HG02759 (cell line): ENCODE measurements around the gene MFSD12.
"Not testable (repeated sequence)": the region's sequence is repeated elsewhere in the genome, so short reads cannot be mapped to it uniquely, and the experiment has no call there.

Experiments
- ATAC-seq: cut with Tn5 transposase; IDR thresholded peaks from one replicate; pipeline ENCODE4 v1.9.1; 2021; ENCODE audit warnings: mild to moderate bottlenecking, moderate library complexity; ENCODE audit not compliant: unreplicated experiment

The MFSD12 gene

DNA sequence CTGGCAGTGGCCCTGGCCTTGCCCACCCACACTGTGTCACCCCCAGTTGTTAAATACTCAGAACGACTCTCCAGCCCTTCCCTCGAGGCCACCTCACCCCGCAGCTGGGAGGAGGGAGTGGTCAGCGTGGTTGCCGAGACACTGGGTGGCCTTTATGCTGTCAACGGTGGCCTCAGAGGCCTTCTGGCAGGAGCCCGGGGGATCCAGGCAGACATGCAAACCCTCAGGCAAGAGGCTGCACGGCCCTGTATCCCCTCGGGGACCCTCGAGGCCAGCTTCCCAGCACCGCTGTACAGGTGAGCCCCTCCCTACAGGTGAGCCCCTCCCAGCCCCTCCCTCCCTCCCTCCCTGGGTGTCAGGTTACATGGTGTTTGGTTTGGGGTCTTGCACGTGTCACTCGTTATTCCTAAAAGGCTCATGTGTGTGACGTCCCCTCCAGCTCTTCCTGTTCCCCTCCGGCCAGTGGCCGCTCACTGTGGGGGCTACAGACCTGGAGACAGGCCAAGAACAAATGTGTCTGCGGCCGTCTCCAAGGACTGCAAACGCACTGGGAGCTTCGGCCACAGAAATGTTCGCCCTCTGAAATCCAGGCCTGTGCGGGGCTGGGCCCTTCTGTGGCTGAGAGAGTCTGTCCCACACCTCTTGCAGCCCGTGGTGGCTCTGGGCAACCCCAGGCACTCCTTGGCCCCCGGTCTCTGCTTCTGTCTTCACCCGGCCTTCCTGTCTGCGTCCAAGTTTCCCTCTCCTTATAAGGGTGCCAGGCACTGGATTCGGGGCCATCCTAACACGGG, 18.2 kb downstream of the MFSD12 start, which contains the start of gene TEKTIP1:
Gene TEKTIP1, plus strand, starts transcription at position 210 of the 791 bp plus-strand sequence. Its CDS starts 4 bp downstream, at position 214.
- no peak for ATAC-seq

DNA sequence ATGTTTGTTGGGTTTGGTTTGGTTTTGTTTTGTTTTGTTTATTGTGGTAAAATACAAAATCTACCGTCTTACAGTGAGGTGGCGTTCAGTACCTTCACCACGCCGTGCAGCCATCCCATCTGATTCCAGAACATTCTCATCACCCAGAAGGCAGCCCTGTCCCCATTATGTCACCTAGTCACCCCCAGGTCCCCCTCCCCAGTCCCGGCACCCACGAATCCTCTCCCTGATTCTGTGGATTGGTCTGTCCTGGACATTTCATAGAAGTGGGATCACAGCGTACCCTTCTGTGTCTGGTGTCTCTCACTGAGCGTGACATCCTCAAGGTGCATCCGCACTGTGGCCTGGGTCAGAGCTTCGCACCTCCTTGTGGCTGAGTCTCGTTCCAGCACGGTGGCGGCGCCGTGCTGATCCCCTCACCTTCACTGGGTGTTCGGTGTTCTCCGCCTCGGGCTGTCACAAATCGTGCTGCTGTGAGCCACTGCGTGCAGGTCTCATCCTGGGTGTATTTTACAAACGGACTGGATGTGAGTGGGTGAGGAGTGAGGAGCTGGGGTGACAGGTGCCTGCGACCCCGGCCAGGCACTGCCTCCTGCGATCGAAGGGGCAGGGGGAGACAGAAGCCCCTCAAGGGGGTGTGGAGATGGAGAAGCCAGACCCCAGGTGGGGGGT, 19.0 kb downstream of the MFSD12 start:
- ATAC-seq: no peak

GRCh38 chr19:3537438-3538240, 19.7 kb downstream of the MFSD12 start:
- ATAC-seq: no peak

GRCh38 chr19:3537101-3537437, 20.3 kb downstream of the MFSD12 start:
- ATAC-seq: no peak

- ATAC-seq: no peak
These were observed 20.8 kb downstream of the MFSD12 start for GRCh38 chr19:3536429-3537100.

DNA sequence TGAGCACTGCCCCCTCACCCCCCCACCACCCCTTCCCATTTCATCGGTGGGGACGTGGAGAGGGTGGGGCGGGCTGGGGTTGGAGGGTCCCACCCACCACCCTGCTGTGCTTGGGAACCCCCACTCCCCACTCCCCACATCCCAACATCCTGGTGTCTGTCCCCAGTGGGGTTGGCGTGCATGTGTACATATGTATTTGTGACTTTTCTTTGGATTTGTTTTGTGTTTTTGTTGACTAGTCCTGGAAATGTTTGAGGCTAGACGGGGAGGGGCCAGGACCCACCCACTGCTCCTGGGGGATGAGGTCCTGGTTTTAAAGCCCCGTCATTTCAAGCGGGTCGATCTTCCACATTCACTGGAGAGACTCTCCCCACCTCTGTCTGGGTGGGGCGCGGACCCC, 21.4 kb downstream of the MFSD12 start:
- no peak for ATAC-seq

DNA sequence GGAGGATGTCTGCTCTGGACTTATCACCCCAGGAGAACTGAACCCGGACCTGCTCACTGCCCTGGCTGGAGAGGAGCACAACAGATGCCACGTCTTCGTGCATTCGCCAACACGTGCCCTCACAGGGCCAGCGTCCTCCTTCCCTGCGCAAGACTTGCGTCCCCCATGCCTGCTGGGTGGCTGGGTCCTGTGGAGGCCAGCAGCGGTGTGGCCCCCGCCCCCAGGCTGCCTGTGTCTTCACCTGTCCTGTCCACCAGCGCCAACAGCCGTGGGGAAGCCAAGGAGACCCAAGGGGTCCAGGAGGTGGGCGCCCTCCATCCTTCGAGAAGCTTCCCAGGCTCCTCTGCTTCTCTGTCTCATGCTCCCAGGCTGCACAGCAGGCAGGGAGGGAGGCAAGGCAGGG, 21.8 kb downstream of the MFSD12 start:
- no peak for ATAC-seq

DNA sequence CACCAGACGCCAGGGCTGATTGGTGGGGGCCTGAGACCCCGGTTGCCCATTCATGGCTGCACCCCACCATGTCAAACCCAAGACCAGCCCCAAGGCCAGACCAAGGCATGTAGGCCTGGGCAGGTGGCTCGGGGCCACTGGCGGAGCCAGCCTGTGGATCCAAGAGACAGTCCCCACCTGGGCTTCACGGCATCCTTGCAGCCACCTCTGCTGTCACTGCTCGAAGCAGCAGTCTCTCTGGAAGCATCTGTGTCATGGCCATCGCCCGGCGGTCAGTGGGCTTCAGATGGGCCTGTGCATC, 22.2 kb downstream of the MFSD12 start:
- no peak for ATAC-seq

DNA sequence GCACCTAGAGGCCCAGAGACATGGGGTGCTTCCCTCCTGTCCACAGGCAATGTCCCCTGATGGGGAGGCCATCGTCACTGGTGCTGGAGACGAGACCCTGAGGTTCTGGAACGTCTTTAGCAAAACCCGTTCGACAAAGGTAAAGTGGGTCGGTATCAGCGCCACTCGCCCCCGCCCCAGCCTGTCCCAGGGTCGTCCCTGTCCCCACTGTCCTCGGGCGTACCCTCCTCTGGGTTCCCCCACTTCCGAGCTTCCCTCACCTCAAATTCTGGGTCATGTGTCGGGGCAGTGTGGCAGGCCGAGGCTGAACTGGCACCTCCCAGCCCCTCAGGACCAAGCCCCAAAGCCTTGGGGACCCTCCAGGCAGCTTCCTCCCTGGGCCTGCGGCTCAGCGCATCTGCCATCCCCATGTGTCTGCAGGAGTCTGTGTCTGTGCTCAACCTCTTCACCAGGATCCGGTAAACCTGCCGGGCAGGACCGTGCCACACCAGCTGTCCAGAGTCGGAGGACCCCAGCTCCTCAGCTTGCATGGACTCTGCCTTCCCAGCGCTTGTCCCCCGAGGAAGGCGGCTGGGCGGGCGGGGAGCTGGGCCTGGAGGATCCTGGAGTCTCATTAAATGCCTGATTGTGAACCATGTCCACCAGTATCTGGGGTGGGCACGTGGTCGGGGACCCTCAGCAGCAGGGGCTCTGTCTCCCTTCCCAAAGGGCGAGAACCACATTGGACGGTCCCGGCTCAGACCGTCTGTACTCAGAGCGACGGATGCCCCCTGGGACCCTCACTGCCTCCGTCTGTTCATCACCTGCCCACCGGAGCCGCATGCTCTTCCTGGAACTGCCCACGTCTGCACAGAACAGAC, 22.8 kb downstream of the MFSD12 start:
- no peak for ATAC-seq

DNA sequence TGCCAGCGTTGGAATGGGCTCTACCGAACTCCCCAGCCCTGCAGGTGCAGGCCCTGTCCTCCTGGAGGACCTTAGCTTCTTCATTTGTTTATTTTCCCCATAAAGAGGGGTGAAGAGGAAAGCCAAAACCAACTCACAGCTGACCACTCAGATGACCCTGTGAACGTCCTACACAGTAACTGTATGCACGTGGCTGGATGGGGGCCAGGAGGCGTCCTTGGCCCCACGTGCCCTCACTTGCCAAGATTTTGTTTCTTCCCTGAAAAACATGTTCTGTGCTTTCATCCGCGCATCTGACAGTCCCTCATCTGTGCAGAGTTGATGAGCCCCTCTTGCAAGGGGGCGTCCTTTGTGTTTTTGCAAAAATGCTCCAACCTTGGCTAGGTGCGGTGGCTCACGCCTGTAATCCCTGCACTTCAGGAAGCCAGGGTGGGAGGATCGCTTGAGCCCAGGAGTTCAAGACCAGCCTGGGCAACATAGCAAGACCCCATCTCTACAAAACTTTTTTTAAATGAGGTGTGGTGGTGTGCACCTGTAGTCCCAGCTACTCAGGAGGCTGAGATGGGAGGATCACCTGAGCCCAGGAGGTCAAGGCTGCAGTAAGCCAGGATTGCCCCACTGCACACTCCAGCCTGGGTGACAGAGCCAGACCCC, 23.7 kb downstream of the MFSD12 start:
- no peak for ATAC-seq

DNA sequence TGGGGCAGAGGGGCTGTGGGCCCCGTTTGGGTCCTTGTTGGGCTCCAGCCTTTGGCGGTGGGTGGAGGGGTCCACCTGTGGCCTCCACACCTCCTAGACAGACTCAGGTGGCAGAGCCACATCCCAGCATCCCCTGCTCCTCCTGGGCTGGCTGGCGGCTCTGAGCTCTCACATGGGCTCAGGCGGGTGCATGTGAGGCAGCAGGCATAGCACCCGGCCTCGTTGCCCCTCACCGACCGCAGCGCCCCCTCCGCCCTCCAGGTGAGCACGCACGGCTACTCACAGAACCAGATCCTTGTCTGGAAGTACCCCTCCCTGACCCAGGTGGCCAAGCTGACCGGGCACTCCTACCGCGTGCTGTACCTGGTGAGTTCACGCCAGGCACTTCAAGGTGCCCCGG, 24.4 kb downstream of the MFSD12 start:
- no peak for ATAC-seq

- no peak for ATAC-seq
These were observed 25.1 kb downstream of the MFSD12 start for GRCh38 chr19:3532154-3532786.

DNA sequence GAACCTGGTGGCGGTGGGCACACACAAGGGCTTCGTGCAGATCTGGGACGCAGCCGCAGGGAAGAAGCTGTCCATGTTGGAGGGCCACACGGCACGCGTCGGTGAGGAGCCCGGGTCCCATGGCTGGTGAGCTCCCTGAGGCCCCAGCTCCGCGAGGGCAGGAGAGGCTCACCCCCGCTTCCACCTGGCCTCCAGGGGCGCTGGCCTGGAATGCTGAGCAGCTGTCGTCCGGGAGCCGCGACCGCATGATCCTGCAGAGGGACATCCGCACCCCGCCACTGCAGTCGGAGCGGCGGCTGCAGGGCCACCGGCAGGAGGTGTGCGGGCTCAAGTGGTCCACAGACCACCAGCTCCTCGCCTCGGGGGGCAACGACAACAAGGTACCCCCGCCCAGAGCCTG, 25.7 kb downstream of the MFSD12 start:
- no peak for ATAC-seq

DNA sequence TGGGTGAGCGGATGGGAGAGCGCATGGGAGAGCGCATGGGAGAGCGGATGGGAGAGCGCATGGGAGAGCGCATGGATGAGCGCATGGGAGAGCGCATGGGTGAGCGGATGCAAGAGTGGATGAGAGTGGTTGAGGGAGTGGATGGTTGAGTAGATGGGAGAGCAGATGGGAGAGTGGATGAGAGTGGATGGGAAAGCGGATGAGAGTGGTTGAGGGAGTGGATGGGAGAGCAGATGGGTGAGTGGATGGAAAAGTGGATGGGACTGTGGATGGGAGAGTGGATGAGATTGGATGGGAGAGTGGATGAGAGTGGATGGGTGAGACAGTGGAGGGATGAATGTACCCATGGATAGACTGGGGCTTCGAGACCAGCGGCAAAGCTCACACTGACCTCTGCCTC, 27.0 kb downstream of the MFSD12 start:
- ATAC-seq: no peak

DNA sequence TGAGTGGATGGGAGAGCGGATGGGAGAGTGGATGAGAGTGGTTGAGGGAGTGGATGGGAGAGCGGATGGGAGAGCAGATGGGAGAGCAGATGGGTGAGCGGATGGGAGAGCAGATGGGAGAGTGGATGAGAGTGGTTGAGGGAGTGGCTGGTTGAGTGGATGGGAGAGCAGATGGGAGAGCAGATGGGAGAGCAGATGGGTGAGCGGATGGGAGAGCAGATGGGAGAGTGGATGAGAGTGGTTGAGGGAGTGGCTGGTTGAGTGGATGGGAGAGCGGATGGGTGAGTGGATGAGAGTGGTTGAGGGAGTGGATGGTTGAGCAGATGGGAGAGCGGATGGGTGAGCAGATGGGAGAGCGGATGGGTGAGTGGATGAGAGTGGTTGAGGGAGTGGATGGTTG, 28.1 kb downstream of the MFSD12 start:
- not testable (repeated sequence) for ATAC-seq

DNA sequence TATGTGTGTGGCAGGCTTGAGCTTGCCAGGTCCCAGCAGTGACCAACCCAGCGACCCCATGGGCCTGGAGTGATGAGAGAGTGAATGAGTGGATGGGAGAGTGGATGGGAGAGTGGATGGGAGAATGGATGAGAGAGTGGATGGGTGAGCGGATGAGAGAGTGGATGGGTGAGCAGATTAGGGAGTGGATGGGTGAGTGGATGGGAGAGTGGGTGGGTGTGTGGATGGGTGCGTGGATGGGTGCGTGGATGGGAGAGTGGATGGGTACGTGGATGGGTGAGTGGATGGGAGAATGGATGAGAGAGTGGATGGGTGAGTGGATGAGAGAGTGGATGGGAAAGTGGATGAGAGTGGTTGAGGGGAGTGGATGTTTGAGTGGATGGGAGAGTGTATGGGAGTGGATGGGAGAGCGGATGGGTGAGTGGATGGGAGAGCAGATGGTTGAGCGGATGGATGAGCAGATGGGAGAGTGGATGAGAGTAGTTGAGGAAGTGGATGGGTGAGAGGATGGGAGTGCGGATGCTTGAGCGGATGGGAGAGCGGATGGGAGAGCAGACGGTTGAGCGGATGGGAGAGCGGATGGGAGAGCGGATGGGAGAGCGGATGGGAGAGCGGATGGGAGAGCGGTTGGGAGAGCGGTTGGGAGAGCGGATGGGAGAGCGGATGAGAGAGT, 28.7 kb downstream of the MFSD12 start:
- no peak for ATAC-seq

- no peak for ATAC-seq
These were observed 29.3 kb downstream of the MFSD12 start for GRCh38 chr19:3528080-3528479.

DNA sequence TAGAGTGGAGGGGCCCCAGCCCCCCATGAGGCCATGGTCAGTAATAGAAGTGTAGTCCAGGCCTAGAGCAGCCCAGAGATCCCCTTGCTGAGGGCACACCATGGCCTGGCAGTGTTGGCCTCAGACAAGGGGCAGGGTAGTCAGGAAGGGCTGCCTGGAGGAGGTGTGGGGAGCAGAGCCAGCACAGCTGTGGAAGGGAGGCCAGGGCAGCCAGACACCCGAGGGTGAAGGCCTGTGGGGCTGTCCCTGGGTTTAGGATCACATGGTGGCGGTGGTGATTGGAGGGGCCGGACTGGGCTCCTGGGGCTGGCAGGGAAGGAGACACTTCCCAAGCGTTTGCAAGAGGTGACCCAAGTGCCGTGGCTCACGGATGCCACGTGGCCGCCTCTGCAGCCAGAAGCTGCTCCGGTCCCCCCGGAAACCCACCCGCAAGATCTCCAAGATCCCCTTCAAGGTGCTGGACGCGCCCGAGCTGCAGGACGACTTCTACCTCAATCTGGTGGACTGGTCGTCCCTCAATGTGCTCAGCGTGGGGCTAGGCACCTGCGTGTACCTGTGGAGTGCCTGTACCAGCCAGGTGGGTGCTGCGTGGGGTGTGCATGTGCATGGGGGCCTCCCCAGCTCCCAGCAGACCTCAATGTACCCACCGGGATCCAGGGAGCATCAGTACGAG, 30.0 kb downstream of the MFSD12 start:
- no peak for ATAC-seq
